Measurements from ENCODE around the gene TAF6.

The TAF6 gene

GRCh38 chr7:100066953-100067352, 52.2 kb downstream of the TAF6 start:
- peak; percentile 32 for DNase-seq (ENCODE audit: low spot score)

GRCh38 chr7:100065452-100066186, 53.5 kb downstream of the TAF6 start:
- DNase-seq (ENCODE audit: low spot score), result no peak

- no peak for DNase-seq (ENCODE audit: low spot score)
Measured at GRCh38 chr7:100064162-100064561, 55.0 kb downstream of the TAF6 start.

GRCh38 chr7:100063376-100063775, 55.8 kb downstream of the TAF6 start:
- DNase-seq (ENCODE audit: low spot score), result no peak

GRCh38 chr7:100061518-100062193, 57.5 kb downstream of the TAF6 start:
- DNase-seq (ENCODE audit: low spot score), result no peak

- no peak for DNase-seq (ENCODE audit: low spot score)
Measured at GRCh38 chr7:100059251-100059739, 59.9 kb downstream of the TAF6 start.
